GM23248 (cell line): ENCODE data around the gene PPP2R5B.

ENCODE experiments used
- EZH2 ChIP-seq: fragments of 200-600 bp; sonication (generic); IDR thresholded peaks from 2 replicates; pipeline ENCODE4 v1.6.1; 2018; ENCODE audit warnings: antibody characterized with exemption, mild to moderate bottlenecking; ENCODE audit not compliant: insufficient read depth, poor library complexity, severe bottlenecking
- EZH2phosphoT487 ChIP-seq: fragments of 200-600 bp; sonication (generic); IDR thresholded peaks from 2 replicates; pipeline ENCODE4 v1.6.1; 2018; ENCODE audit warnings: antibody characterized with exemption, moderate library complexity, mild to moderate bottlenecking, low read depth; ENCODE audit not compliant: insufficient read depth

- TF ChIP-seq EZH2phosphoT487: no peak
- TF ChIP-seq EZH2: no peak
Observed at GRCh38 chr11:64974124-64974523, 49.6 kb downstream of the PPP2R5B start.
